ENCODE measurements around the gene DGUOK.
"Not testable (repeated sequence)": the region's sequence is repeated elsewhere in the genome, so short reads cannot be mapped to it uniquely, and the experiment has no call there.

- not testable (repeated sequence) for TF ChIP-seq CTCF (IDR thresholded peaks at IDR 0.05 in 4 of 5, conservative IDR thresholded peaks at IDR 0.05 in 1 of 5); POLR2A (IDR thresholded peaks at IDR 0.05)
These were observed 13.4 kb downstream of the DGUOK start for GRCh38 chr2:73940066-73940465.
